Subcutaneous abdominal adipose tissue (tissue), 5 donors: ENCODE results near the gene NGF.

Experiments
- H3K27ac ChIP-seq: one replicate; pipeline ENCODE4 v1.7.0; 2013; ENCODE audit warnings: low read depth, mild to moderate bottlenecking, inconsistent platforms, low read length, moderate library complexity
- H3K27me3 ChIP-seq, 5 donors: one replicate each; pipeline ENCODE4 v1.7.0; 2013; ENCODE audit warnings: low read length in 5 of 5, inconsistent platforms in 1 of 5; ENCODE audit not compliant: control insufficient read depth in 5 of 5, insufficient read depth in 4 of 5
- H3K36me3 ChIP-seq, 5 donors: one replicate each; pipeline ENCODE4 v1.7.0; 2013; ENCODE audit warnings: low read length in 5 of 5; ENCODE audit not compliant: control insufficient read depth in 5 of 5, insufficient read depth in 5 of 5
- H3K4me1 ChIP-seq, 5 donors: one replicate each; pipeline ENCODE4 v1.7.0; 2013; ENCODE audit warnings: low read length in 5 of 5, mild to moderate bottlenecking in 3 of 5, moderate library complexity in 1 of 5; ENCODE audit not compliant: control insufficient read depth in 5 of 5, insufficient read depth in 5 of 5
- H3K4me3 ChIP-seq, 5 donors: one replicate each; pipeline ENCODE4 v1.7.0; 2013; ENCODE audit warnings: low read length in 5 of 5, low read depth in 1 of 5
- H3K9ac ChIP-seq, 5 donors: one replicate each; pipeline ENCODE4 v1.7.0; 2013; ENCODE audit warnings: low read length in 5 of 5, mild to moderate bottlenecking in 4 of 5, moderate library complexity in 3 of 5
- H3K9me3 ChIP-seq, 5 donors: one replicate each; pipeline ENCODE4 v1.7.0; 2013; ENCODE audit warnings: low read length in 5 of 5; ENCODE audit not compliant: control insufficient read depth in 5 of 5
- donor health status: healthy.
- donor health status: healthy.
- donor health status: healthy.
- donor health status: healthy.
- donor health status: healthy.

Gene NGF

DNA sequence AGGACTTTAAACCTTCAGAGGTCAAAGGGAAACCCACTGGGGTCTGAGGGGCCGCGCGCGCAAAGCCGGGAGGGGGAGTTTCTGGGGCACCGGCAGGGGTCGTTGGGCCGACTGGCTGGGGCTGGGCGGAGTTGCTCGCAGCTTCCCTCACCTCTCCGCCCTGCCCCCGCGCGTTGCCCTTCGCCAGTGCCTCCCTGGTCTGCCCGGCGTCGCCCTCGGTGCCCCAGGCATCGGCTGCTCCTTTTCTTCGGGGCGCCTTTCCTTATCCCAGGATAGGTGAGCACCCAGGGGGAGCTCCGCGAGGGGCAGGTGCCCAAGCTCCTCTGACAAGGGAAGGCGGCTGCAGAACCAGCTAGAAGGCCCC lies 390 bp upstream of the NGF start:
- H3K9me3 ChIP-seq: no peaks in the 10 kb centered on the region
- H3K9ac ChIP-seq: no peak overlapping the region
- no peak overlapping the region for H3K27ac ChIP-seq
- H3K4me3 ChIP-seq: no peak overlapping the region
- peaks cover 0 to 15% (median 8%) of the 10 kb centered on the region in 5 donors for H3K27me3 ChIP-seq
- H3K4me1 ChIP-seq: peaks cover 0 to 20% (median 18%) of the 10 kb centered on the region in 5 donors
- no peaks in the 10 kb centered on the region for H3K36me3 ChIP-seq

DNA sequence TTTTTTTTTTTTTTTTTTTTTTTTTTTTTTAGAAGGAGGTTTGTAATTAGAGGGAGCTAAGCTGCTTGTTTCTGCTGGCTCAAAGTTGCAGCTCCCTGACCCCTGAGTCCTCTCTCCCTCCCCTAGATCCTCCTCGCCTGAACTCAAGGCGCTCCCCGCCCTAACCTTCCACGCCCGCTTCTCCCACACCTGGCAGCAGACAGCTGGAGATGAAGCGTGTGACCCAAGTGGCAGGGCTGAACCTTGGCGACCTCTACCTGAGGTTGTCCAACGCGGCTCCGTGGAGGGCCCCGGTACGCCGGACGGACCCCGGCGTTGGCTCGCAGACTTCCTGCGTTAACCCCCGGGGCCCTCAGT lies 795 bp downstream of the NGF start:
- peak overlapping the region; percentile 39 to 65 (median 59) for H3K4me3 ChIP-seq

DNA sequence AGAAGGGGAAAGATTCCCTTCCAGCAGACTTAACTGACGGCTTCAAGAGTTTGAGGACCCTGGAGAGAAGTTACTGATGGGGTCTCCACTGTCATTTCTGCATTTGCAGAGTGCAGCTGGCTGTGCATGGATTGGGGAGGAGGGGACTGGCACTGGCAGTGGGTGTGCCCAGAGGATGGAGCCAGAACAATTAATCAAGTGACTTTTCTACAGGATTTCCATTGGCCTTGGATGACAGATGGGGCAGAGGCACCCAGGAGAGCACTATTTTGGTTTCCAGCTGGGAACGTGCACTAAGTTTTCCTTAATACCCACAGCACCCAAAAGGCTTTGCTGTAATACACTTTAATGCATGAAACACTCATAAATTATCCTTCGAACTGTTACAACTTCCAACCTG lies 1.3 kb downstream of the NGF start:
- no peaks in the 10 kb centered on the region for H3K36me3 ChIP-seq
- no peaks in the 10 kb centered on the region for H3K9me3 ChIP-seq
- peaks cover 0 to 35% (median 26%) of the 10 kb centered on the region in 5 donors for H3K4me1 ChIP-seq
- peaks cover 0 to 15% (median 8%) of the 10 kb centered on the region in 5 donors for H3K27me3 ChIP-seq
- H3K4me3 ChIP-seq: peak overlapping the region in 1 of 5 donors; percentile 27
- H3K9ac ChIP-seq: no peak overlapping the region
- H3K27ac ChIP-seq: no peak overlapping the region

More for the DNA sequence above, 795 bp downstream of the NGF start:
- H3K4me1 ChIP-seq: peaks cover 0 to 31% (median 24%) of the 10 kb centered on the region in 5 donors
- peak overlapping the region in 2 of 5 donors; percentile 14 to 38 for H3K9ac ChIP-seq
- H3K27ac ChIP-seq: no peak overlapping the region
- no peaks in the 10 kb centered on the region for H3K9me3 ChIP-seq
- H3K27me3 ChIP-seq: peaks cover 0 to 15% (median 8%) of the 10 kb centered on the region in 5 donors
- no peaks in the 10 kb centered on the region for H3K36me3 ChIP-seq

DNA sequence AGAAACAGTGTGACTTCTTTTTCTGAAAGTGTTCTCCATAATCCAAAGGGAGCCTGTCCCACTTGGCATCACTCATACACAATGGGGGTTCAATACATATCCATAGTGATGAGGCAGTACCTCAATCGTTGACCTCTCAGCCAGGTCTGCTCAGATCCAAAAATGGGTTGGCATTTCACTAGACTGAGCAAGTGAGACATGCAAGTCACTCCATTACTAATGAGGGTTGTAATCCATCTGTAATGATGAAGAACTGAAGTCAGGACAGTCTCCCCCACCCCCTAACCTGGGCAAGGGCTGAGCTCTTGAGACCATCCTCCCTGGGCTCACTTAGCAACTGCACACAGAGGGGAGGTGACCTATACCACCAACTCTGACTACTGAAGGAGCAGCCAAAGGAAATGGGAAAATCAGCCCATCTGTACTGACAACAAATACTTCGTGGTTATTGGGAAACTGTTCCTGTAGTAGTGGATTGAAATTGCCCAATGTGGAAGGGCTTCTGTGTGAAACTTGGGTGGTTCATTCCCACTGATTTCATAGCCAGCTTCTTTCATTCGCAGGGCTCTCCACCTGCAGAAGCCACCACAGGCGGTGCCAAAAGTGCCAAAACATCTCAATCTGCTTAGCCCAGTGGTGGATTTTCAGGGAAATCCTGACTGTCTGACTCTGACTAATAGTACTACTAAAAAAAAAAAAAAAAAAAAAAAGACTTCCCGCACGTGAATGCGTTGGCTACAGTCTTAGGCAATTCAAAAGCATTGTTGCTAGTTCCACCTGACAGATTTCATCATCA lies 5.0 kb downstream of the NGF start:
- Histone ChIP-seq H3K27ac (no peak overlapping the region), H3K9me3 (no peaks in the 10 kb centered on the region), H3K4me1 (peaks cover 0 to 39% (median 27%) of the 10 kb centered on the region in 5 donors), H3K4me3 (no peak overlapping the region), H3K9ac (no peak overlapping the region), H3K36me3 (no peaks in the 10 kb centered on the region), H3K27me3 (peaks cover 0 to 9% (median 6%) of the 10 kb centered on the region in 5 donors)

DNA sequence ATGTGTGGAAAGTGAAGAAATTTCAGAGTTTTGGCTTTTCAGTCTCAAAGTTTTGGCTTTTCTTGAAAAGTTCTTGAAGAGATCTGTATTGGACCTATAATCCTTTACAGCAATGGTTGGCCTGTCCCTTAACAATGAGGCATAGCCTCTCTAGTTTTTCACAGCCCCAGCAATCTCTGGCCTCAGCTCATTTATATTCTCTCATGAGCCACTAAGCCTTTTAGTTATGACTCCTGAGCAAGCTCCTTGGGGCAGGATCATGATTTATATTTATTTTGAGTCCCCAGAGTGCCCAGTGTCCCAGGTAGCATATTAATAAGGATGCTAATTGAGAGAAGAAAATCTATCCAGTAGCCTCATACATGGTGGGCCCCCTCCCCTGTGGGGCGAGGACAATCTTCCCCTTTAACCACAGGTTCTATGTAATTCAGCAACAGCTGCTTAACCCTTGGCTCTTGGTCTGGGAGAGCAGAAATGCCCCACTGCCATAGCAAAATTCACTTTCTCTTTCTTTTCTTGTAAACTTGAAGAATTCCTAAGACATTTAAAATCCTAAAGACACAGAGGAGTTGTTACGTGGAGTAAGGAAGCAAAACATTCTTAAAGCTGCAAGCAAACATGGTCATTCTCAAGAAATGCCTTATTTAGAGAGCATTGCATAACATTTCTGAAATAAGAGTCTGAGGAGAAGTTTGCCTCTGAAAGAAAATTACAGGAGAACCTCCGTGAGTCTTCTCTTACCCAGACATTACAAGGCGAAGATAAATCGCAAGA lies 6.3 kb downstream of the NGF start:
- peaks cover 0 to 27% (median 19%) of the 10 kb centered on the region in 5 donors for H3K4me1 ChIP-seq
- no peaks in the 10 kb centered on the region for H3K9me3 ChIP-seq
- H3K27ac ChIP-seq: no peak overlapping the region
- no peak overlapping the region for H3K4me3 ChIP-seq
- no peaks in the 10 kb centered on the region for H3K36me3 ChIP-seq
- H3K27me3 ChIP-seq: peaks cover 0 to under 1% (median 0%) of the 10 kb centered on the region in 5 donors
- no peak overlapping the region for H3K9ac ChIP-seq

DNA sequence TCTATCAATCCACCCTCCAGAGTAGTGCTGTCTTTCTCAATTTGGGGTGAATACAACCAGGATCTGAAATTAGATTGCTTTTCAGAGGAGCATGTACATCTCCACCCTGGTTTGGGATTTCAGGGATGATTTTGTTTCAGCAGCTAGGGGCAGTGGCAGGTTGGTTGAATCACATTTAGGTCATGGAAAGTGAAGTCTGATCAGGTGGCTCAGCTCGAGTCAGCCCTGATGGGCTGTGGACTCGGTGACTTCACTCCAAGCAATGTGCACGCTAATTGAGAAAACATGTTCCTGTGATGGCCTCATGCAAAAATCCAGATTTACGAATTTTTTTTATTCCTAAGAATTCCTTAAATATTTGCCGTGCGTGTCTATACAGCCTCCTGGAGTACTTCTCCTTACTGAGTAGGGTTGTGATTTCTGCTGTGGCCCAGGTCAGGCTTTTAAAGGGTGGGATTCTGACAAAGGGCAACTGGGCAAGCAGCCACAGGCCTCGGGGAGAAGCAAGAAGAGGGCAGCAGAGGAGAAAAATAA lies 7.5 kb downstream of the NGF start:
- no peaks in the 10 kb centered on the region for H3K27me3 ChIP-seq
- H3K4me1 ChIP-seq: peaks cover 0 to 25% (median 20%) of the 10 kb centered on the region in 5 donors
- H3K36me3 ChIP-seq: no peaks in the 10 kb centered on the region
- no peak overlapping the region for H3K4me3 ChIP-seq
- H3K27ac ChIP-seq: no peak overlapping the region
- H3K9me3 ChIP-seq: no peaks in the 10 kb centered on the region
- no peak overlapping the region for H3K9ac ChIP-seq

DNA sequence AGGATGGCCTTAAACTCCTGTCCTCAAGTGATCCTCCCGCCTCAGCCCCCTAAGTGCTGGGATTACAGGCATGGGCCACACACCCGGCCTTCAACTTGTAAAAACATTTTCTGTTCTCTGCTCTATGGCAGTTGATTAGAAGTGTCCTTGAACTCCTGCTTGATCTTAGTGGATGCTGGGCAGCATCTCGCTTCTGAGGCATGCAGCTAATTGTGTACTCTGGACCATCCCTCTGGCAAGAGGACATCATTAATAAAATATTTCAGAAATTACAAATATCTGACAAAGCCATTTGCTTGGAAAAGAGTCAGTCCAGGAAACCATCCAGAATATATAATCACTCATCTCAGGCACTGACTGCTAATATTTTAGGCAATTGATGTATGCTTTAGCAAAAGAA lies 8.1 kb downstream of the NGF start:
- H3K9me3 ChIP-seq: no peaks in the 10 kb centered on the region
- H3K4me1 ChIP-seq: peaks cover 0 to 25% (median 20%) of the 10 kb centered on the region in 5 donors
- no peaks in the 10 kb centered on the region for H3K36me3 ChIP-seq
- H3K4me3 ChIP-seq: no peak overlapping the region
- H3K27me3 ChIP-seq: no peaks in the 10 kb centered on the region
- no peak overlapping the region for H3K27ac ChIP-seq
- no peak overlapping the region for H3K9ac ChIP-seq

DNA sequence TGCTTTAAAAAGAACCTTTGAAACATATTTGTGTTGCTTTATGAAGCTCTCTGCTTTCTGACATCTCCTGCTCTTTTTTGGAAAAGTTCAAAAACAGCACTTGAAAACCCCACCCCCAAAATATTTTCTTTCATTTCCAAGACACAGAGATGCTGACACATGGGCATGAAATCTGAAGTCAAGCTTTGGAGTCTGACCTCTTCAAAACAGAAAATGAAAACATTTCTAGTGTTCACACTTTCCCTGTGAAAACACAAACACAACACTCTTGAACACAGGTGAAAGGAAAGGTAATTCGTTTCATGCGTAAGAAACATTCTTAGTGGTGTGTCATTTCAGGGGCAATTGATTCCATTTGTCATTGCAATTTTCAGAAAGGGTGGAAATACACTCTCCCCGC lies 10.8 kb downstream of the NGF start:
- peaks cover 0 to 17% (median 14%) of the 10 kb centered on the region in 5 donors for H3K4me1 ChIP-seq
- no peaks in the 10 kb centered on the region for H3K36me3 ChIP-seq
- H3K4me3 ChIP-seq: no peak overlapping the region
- H3K9me3 ChIP-seq: no peaks in the 10 kb centered on the region
- H3K27me3 ChIP-seq: no peaks in the 10 kb centered on the region
- H3K9ac ChIP-seq: no peak overlapping the region
- H3K27ac ChIP-seq: no peak overlapping the region

DNA sequence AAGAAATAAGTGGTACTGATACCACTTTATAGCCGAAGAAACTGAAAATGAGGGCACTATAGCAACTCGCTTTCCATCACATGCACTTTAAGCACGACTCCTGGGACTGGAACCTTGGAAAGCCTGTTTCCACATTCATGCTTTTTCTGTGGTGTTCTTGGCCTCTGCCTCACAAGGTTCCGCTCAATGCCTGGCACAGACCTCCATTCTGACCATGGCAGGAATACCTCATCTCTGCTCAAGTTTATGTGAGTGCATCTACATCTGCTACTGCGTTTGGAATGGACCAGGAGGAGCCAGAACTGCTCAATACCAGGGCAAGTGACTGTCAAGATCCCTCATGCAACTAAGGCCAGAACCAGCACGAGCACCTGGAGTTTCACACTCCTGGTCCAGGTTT lies 11.6 kb downstream of the NGF start:
- no peak overlapping the region for H3K27ac ChIP-seq
- no peaks in the 10 kb centered on the region for H3K9me3 ChIP-seq
- no peak overlapping the region for H3K9ac ChIP-seq
- H3K4me3 ChIP-seq: no peak overlapping the region
- H3K4me1 ChIP-seq: peaks cover 0 to 12% (median 7%) of the 10 kb centered on the region in 5 donors
- no peaks in the 10 kb centered on the region for H3K27me3 ChIP-seq
- no peaks in the 10 kb centered on the region for H3K36me3 ChIP-seq

DNA sequence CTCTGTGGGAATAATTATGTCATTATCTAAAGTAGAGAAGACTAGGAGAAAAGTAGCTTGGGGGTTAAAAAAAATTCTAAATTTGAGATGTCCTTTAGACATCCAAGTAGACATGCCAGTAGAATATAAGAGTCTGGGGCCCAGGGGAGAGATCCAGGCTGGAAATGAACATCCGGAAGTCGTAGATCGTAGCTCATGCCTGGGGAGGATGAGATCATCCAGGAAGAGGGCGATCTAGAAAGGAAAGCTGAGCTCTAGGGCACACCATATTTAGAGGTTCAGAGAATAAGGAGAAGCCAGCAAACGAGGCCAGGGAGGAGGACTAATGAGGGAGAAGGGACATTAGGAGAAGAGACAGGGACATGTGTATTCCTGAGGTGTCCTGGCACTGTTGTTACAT lies 12.2 kb downstream of the NGF start:
- Histone ChIP-seq H3K27ac (no peak overlapping the region), H3K4me3 (no peak overlapping the region), H3K9me3 (no peaks in the 10 kb centered on the region), H3K9ac (no peak overlapping the region), H3K36me3 (no peaks in the 10 kb centered on the region), H3K4me1 (peaks cover 0 to 8% (median 2%) of the 10 kb centered on the region in 5 donors), H3K27me3 (no peaks in the 10 kb centered on the region)
